H9 (cell line): ENCODE measurements around the gene ATP8A2. TPM values are rescaled to one million over a fixed set of nuclear protein-coding genes. Genes with fewer than 3 reads are reported as not detected.

Source experiments
- DNase-seq: peaks from one replicate; pipeline ENCODE4 v3.0.0-alpha.2; 2017
- H2AFZ ChIP-seq: one replicate; pipeline ENCODE4 v1.6.1; 2013; ENCODE audit warnings: mild to moderate bottlenecking, low read length, control low read depth, moderate library complexity
- H2AK5ac ChIP-seq: 2 replicates; pipeline ENCODE4 v1.6.1; 2013; ENCODE audit warnings: low read length, control low read depth, mixed read lengths; ENCODE audit not compliant: insufficient read length
- H2BK120ac ChIP-seq: one replicate; pipeline ENCODE4 v1.6.1; 2013; ENCODE audit warnings: low read depth, mild to moderate bottlenecking, low read length, control low read depth, inconsistent platforms; ENCODE audit not compliant: poor library complexity, severe bottlenecking
- H2BK12ac ChIP-seq: 2 replicates; pipeline ENCODE4 v1.6.1; 2013; ENCODE audit warnings: low read length, control low read depth, mixed read lengths, low read depth; ENCODE audit not compliant: insufficient read length
- H2BK15ac ChIP-seq: 2 replicates; pipeline ENCODE4 v1.6.1; 2013; ENCODE audit warnings: low read depth, low read length, control low read depth
- H2BK20ac ChIP-seq: one replicate; pipeline ENCODE4 v1.6.1; 2013; ENCODE audit warnings: low read depth, mild to moderate bottlenecking, low read length, control low read depth, inconsistent platforms; ENCODE audit not compliant: poor library complexity, severe bottlenecking
- H2BK5ac ChIP-seq: 2 replicates; pipeline ENCODE4 v1.6.1; 2013; ENCODE audit warnings: low read length, control low read depth, mixed read lengths; ENCODE audit not compliant: insufficient read length
- H3K14ac ChIP-seq: 2 replicates; pipeline ENCODE4 v1.6.1; 2013; ENCODE audit warnings: low read length, control low read depth; ENCODE audit not compliant: insufficient read depth
- H3K18ac ChIP-seq: 2 replicates; pipeline ENCODE4 v1.6.1; 2013; ENCODE audit warnings: low read depth, mild to moderate bottlenecking, mixed read lengths, low read length, control low read depth; ENCODE audit not compliant: insufficient read length
- H3K23ac ChIP-seq: 2 replicates; pipeline ENCODE4 v1.6.1; 2013; ENCODE audit warnings: low read length, control low read depth, mixed read lengths, low read depth; ENCODE audit not compliant: insufficient read length
- H3K23me2 ChIP-seq: 2 replicates; pipeline ENCODE4 v1.6.1; 2013; ENCODE audit warnings: low read depth, mild to moderate bottlenecking, mixed read lengths, low read length, control low read depth; ENCODE audit not compliant: insufficient read length, poor library complexity, severe bottlenecking
- H3K27ac ChIP-seq: 2 replicates; pipeline ENCODE4 v1.5.1; 2013; ENCODE audit warnings: low read length, control low read depth, mixed read lengths, low read depth; ENCODE audit not compliant: insufficient read length
- H3K27me3 ChIP-seq: 2 replicates; pipeline ENCODE4 v1.6.1; 2013; ENCODE audit warnings: low read length, control low read depth, inconsistent platforms; ENCODE audit not compliant: insufficient read depth
- H3K4ac ChIP-seq: 2 replicates; pipeline ENCODE4 v1.6.1; 2013; ENCODE audit warnings: low read depth, mild to moderate bottlenecking, control low read depth, inconsistent platforms, low read length, moderate library complexity
- H3K4me1 ChIP-seq: 2 replicates; pipeline ENCODE4 v1.6.1; 2013; ENCODE audit warnings: low read length, control low read depth, inconsistent platforms; ENCODE audit not compliant: insufficient read depth
- H3K4me2 ChIP-seq: 2 replicates; pipeline ENCODE4 v1.6.1; 2013; ENCODE audit warnings: low read length, control low read depth, mixed read lengths; ENCODE audit not compliant: insufficient read length, insufficient read depth
- H3K56ac ChIP-seq: 2 replicates; pipeline ENCODE4 v1.6.1; 2013; ENCODE audit warnings: low read depth, mild to moderate bottlenecking, mixed read lengths, low read length, control low read depth; ENCODE audit not compliant: insufficient read length
- H3K79me1 ChIP-seq: 2 replicates; pipeline ENCODE4 v1.6.1; 2013; ENCODE audit warnings: low read depth, mild to moderate bottlenecking, moderate library complexity, low read length, control low read depth, inconsistent platforms; ENCODE audit not compliant: insufficient read depth, poor library complexity, severe bottlenecking
- H3K79me2 ChIP-seq: 2 replicates; pipeline ENCODE4 v1.6.1; 2013; ENCODE audit warnings: low read length, control low read depth, inconsistent platforms; ENCODE audit not compliant: insufficient read depth
- H3K9ac ChIP-seq: 2 replicates; pipeline ENCODE4 v1.6.1; 2013; ENCODE audit warnings: low read length, control low read depth, mixed read lengths; ENCODE audit not compliant: insufficient read length; ENCODE audit errors: extremely low read depth
- H3K9me3 ChIP-seq: one replicate; pipeline ENCODE4 v1.6.1; 2013; ENCODE audit warnings: low read depth, low read length, inconsistent platforms; ENCODE audit not compliant: control insufficient read depth
- H3T11ph ChIP-seq: one replicate; pipeline ENCODE4 v1.6.1; 2013; ENCODE audit warnings: mild to moderate bottlenecking, low read length, control low read depth, inconsistent platforms
- H4K20me1 ChIP-seq: one replicate; pipeline ENCODE4 v1.6.1; 2013; ENCODE audit not compliant: control insufficient read depth, insufficient read length, insufficient read depth
- H4K5ac ChIP-seq: 2 replicates; pipeline ENCODE4 v1.6.1; 2013; ENCODE audit warnings: low read depth, mild to moderate bottlenecking, mixed read lengths, low read length, control low read depth; ENCODE audit not compliant: insufficient read length
- H4K8ac ChIP-seq: replicated peaks from 2 replicates; pipeline ENCODE4 v1.6.1; 2013; ENCODE audit warnings: low read length, control low read depth, mixed read lengths, low read depth; ENCODE audit not compliant: insufficient read length
- H4K91ac ChIP-seq: 2 replicates; pipeline ENCODE4 v1.6.1; 2013; ENCODE audit warnings: low read depth, mild to moderate bottlenecking, moderate library complexity, mixed read lengths, low read length, control low read depth; ENCODE audit not compliant: insufficient read length
- H3K27ac Mint-ChIP-seq, 3 experiments: 2 replicates in 2 of 3; 3 replicates in 1 of 3; pipeline ENCODE4 v1.8.0; 2020 to 2021; ENCODE audit warnings: mixed read lengths in 3 of 3, mild to moderate bottlenecking in 1 of 3, moderate library complexity in 1 of 3
- H3K27me3 Mint-ChIP-seq: 2 replicates; pipeline ENCODE4 v1.8.0; 2021; ENCODE audit warnings: low read depth, mild to moderate bottlenecking, moderate library complexity, mixed read lengths
- H3K36me3 Mint-ChIP-seq, 3 experiments: 2 replicates in 2 of 3; 3 replicates in 1 of 3; pipeline ENCODE4 v1.8.0; 2020 to 2021; ENCODE audit warnings: low read depth in 3 of 3, mixed read lengths in 3 of 3; ENCODE audit not compliant: insufficient read depth in 1 of 3
- H3K4me1 Mint-ChIP-seq, 2 experiments: 2 replicates each; pipeline ENCODE4 v1.8.0; 2020; ENCODE audit warnings: mixed read lengths in 2 of 2
- H3K4me3 Mint-ChIP-seq, 2 experiments: 2 replicates in 1 of 2; 3 replicates in 1 of 2; pipeline ENCODE4 v1.8.0; 2020 to 2021; ENCODE audit warnings: mild to moderate bottlenecking in 2 of 2, mixed read lengths in 2 of 2, moderate library complexity in 1 of 2
- H3K9me3 Mint-ChIP-seq, 2 experiments: 2 replicates in 1 of 2; 3 replicates in 1 of 2; pipeline ENCODE4 v1.8.0; 2020; ENCODE audit warnings: mild to moderate bottlenecking in 2 of 2, mixed read lengths in 2 of 2, moderate library complexity in 1 of 2
- CTCF ChIP-seq: fragments of 200-600 bp; sonication (generic); conservative IDR thresholded peaks from 3 replicates; pipeline ENCODE4 v1.8.0; 2021; ENCODE audit warnings: antibody characterized with exemption, mild to moderate bottlenecking
- WGBS: extraction: QIAGEN DNeasy Blood & Tissue Kit; methylation state at CpG from one replicate; pipeline ENCODE4 v1.1.7; 2013; ENCODE audit warnings: missing lambda C conversion rate, low lambda C conversion rate, mixed read lengths; ENCODE audit not compliant: insufficient read length; ENCODE audit errors: extremely low coverage; 5-methylcytosine and 5-hydroxymethylcytosine counted together
- total RNA-seq: library from RNA; stranded (reverse); gene quantifications from 2 replicates; pipeline ENCODE4 v1.2.1, GENCODE V29; 2021

Gene ATP8A2
- total RNA-seq, 1 experiment from 2014 or later: 18.2 TPM

- Histone ChIP-seq H2AK5ac (no peak overlapping the region), H2BK12ac (no peak overlapping the region), H2BK15ac (no peak overlapping the region), H3K18ac (no peak overlapping the region), H3K79me2 (no peaks in the 10 kb centered on the region), H3K27me3 (no peaks in the 10 kb centered on the region), H4K91ac (no peak overlapping the region), H3K4ac (no peak overlapping the region), H3K14ac (no peak overlapping the region), H3K4me2 (no peak overlapping the region), H3K27ac (no peak overlapping the region), H3K4me1 (no peaks in the 10 kb centered on the region), H2AFZ (no peak overlapping the region), H3K23ac (no peak overlapping the region), H3T11ph (no peak overlapping the region), H2BK120ac (no peak overlapping the region), H4K8ac (no peak overlapping the region), H3K9ac (no peak overlapping the region), H2BK20ac (no peak overlapping the region), H2BK5ac (no peak overlapping the region), H3K79me1 (no peaks in the 10 kb centered on the region), H4K5ac (no peak overlapping the region), H3K9me3 (no peaks in the 10 kb centered on the region), H4K20me1 (no peaks in the 10 kb centered on the region), H3K56ac (no peak overlapping the region), H3K23me2 (no peaks in the 10 kb centered on the region)
- H3K4me1 Mint-ChIP-seq: peaks cover 10 to 14% of the 10 kb centered on the region in 2 experiments
- no peak for DNase-seq
- peak overlapping the region in 1 of 3 experiments; percentile 1; a peak in 1 of 7 replicates for H3K27ac Mint-ChIP-seq
- TF ChIP-seq CTCF: no peak
- whole genome bisulfite sequencing: no CpG with 5 or more reads among the region's 1 CpG
- no peaks in the 10 kb centered on the region; a peak in 1 of 7 replicates for H3K36me3 Mint-ChIP-seq
- no peaks in the 10 kb centered on the region for H3K27me3 Mint-ChIP-seq
- H3K4me3 Mint-ChIP-seq: no peak overlapping the region
- no peaks in the 10 kb centered on the region for H3K9me3 Mint-ChIP-seq
Observed at GRCh38 chr13:25833761-25834160, 462.0 kb downstream of the ATP8A2 start.
